HG02798 (cell line): ENCODE results near the gene LIN9.

Source experiments
- ATAC-seq: cut with Tn5 transposase; IDR thresholded peaks from one replicate; pipeline ENCODE4 v1.9.1; 2021; ENCODE audit warnings: mild to moderate bottlenecking; ENCODE audit not compliant: unreplicated experiment, poor library complexity

LIN9 gene

GRCh38 chr1:226185141-226186036 lies 123.6 kb downstream of the LIN9 start:
- no peak for ATAC-seq

DNA sequence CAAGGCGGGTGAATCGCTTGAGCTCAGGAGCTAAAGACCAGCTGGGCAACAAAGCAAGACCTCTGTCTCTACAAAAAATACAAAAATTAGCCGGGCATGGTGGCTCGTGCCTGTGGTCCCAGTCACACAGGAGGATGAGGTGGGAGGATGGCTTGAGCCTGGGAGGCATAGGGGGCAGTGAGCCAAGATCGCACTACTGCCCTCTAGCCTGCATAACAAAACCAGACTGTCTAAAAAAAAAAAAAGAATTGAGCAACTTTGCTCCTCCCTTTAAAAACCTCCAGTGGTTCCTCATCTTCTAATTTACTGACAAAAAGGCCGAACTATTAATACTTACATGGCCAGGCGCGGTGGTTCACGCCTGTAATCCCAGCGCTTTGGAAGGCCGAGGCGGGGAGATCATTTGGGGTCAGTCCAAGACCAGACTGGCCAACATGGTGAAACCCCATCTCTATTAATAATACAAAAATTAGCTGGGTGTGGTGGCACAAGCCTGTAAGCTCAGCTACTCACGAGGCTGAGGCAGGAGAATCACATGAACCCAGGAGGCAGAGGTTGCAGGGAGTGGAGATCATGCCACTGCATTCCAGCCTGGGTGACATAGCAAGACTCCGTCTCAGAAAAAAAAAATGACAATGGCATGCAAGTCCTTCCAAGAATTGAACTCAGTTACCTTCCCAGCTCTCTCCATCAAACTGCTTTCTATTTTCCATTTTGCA lies 126.8 kb downstream of the LIN9 start:
- ATAC-seq = no peak
